Adrenal gland (tissue), 5 donors: ENCODE measurements around the gene OGA.

Experiments
- CTCF ChIP-seq, 6 experiments: fragments of 450-650 bp in 4 of 6; fragments of 200-600 bp in 2 of 6; sonication (generic) in 1 of 6; IDR thresholded peaks; 1 replicate in 5 of 6; 2 replicates in 1 of 6; pipeline versions ENCODE4 v1.5.1 to v1.8.0; 2016 to 2021; ENCODE audit warnings: antibody characterized with exemption in 6 of 6, mild to moderate bottlenecking in 2 of 6, moderate library complexity in 1 of 6
- POLR2A ChIP-seq, 2 donors: fragments of 450-650 bp; IDR thresholded peaks; one replicate each; pipeline ENCODE4 v1.6.1; 2017; ENCODE audit warnings: antibody characterized with exemption in 2 of 2, mild to moderate bottlenecking in 2 of 2, moderate library complexity in 1 of 2
- donor health status: DM: no; HTN: no; CAD: no.

DNA sequence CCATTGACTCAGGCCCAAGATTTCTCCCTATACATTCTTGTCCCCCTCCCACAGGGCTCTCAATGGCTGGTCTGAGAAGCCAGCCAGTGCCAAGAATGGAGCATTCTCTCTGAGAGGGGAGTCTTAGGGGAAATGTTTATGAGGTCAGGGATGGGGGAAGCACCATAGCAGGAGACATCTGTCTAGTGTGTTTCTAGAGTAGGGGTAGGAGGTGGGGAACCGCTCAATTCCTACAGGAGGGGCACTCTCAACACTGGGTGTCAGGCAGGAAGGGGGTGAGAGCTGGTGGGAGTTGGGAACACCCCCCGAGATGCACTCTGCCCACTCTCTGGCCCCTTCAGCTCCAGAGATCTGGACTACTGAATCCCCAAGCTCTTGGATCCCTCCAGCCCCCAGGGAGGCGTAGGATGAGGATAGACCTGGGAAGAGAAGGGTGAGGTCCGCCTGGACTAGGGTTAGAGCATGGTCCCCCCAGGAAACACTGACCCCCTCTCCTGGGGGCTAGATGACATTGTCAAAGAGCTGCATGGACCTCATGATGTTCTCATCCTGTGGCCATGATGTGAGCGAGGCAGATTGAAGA is 8.7 kb upstream of the OGA start:
- no peak for TF ChIP-seq CTCF (IDR thresholded peaks at IDR 0.05)
- no peak for TF ChIP-seq POLR2A (IDR thresholded peaks at IDR 0.05)
